Activated CD4-positive, alpha-beta T cell treated with anti-CD3 and anti-CD28 coated beads for 36 hours (primary cell): ENCODE results near the gene BBS7. TPM values are rescaled to one million over a fixed set of nuclear protein-coding genes. Genes with fewer than 3 reads are reported as not detected.
A peak's percentile ranks its signal among the peaks of the same experiment; 100 is the strongest.

Experiments used
- ATAC-seq: fragments of 200-7000 bp; cut with Tn5 transposase; one replicate; pipeline ENCODE4 v1.10.0; 2021; ENCODE audit warnings: mild to moderate bottlenecking, moderate library complexity
- CTCF ChIA-PET: fragments of 350-600 bp; sonication (Branson Sonifier 250); formaldehyde crosslinking; loops from one replicate; lab custom pipeline; 2021; ENCODE audit warnings: antibody characterized with exemption; lab: Charles Lee
- POLR2A ChIA-PET: fragments of 350-600 bp; sonication (Branson Sonifier 250); formaldehyde crosslinking; loops from one replicate; lab custom pipeline; 2021; ENCODE audit warnings: antibody characterized with exemption, inconsistent platforms; lab: Charles Lee
- DNase-seq: peaks from one replicate; pipeline ENCODE4 v3.0.0-alpha.2; 2020
- H3K27ac Mint-ChIP-seq: one replicate; pipeline ENCODE4 v1.8.0; 2021; ENCODE audit warnings: mixed read lengths
- H3K27me3 Mint-ChIP-seq: one replicate; pipeline ENCODE4 v1.8.0; 2021; ENCODE audit warnings: mixed read lengths
- H3K36me3 Mint-ChIP-seq: one replicate; pipeline ENCODE4 v1.8.0; 2021; ENCODE audit warnings: low read depth, mixed read lengths
- H3K4me1 Mint-ChIP-seq: one replicate; pipeline ENCODE4 v1.8.0; 2021; ENCODE audit warnings: mixed read lengths
- H3K4me3 Mint-ChIP-seq: one replicate; pipeline ENCODE4 v1.8.0; 2021; ENCODE audit warnings: mild to moderate bottlenecking, moderate library complexity, mixed read lengths
- H3K9me3 Mint-ChIP-seq: one replicate; pipeline ENCODE4 v1.8.0; 2021; ENCODE audit warnings: low read depth, mixed read lengths
- intact Hi-C, 2 experiments: fragments of 100-400 bp; cut with DNase I in 1 of 2; cut with micrococcal nuclease in 1 of 2; formaldehyde crosslinking; loops; one replicate each; pipeline versions ENCODE4 v1.14.2 to v1.15.1; 2022 to 2024; cut with DNase I, micrococcal nuclease
- total RNA-seq, 2 experiments: library from RNA; stranded (reverse); gene quantifications; one replicate each; pipeline ENCODE4 v1.2.3, GENCODE V29; 2021

Gene BBS7
- total RNA-seq = 10 to 100 TPM; 15.0 to 16.3 TPM

GRCh38 chr4:121869841-121870822 lies at the start of gene BBS7:
Gene BBS7, minus strand, starts transcription at chr4:121870474. Its CDS starts 161 bp downstream, at chr4:121870313.
- ChIA-PET POLR2A (no interaction called here), CTCF (interaction anchor here (0.6 to 2.5 kb wide), 8 partner anchors 29 to 1517 kb away, joined by 3 to 6 read pairs (median 4); no protein-coding TSS in a partner anchor)
- peak within 1 kb of the TSS; percentile 83 for H3K27ac Mint-ChIP-seq
- peaks cover 17% of the 10 kb centered on the region for H3K4me1 Mint-ChIP-seq
- DNase-seq (peak; percentile 98), ATAC-seq (peak; percentile 99)
- H3K4me3 Mint-ChIP-seq = peak within 1 kb of the TSS; percentile 91
- H3K36me3 Mint-ChIP-seq = peaks cover 18% of the 10 kb centered on the region
- no peaks in the 10 kb centered on the region for H3K9me3 Mint-ChIP-seq
- peaks cover 6% of the 10 kb centered on the region for H3K27me3 Mint-ChIP-seq
- intact Hi-C loops = loop anchor here (1.0 to 2.0 kb wide), 4 partner anchors 46 to 282 kb away; partner anchors contain the start of genes ANXA5 (in 1 of the 2), BLTP1 (in 1 of the 2) and EXOSC9 (in 1 of the 2)

DNA sequence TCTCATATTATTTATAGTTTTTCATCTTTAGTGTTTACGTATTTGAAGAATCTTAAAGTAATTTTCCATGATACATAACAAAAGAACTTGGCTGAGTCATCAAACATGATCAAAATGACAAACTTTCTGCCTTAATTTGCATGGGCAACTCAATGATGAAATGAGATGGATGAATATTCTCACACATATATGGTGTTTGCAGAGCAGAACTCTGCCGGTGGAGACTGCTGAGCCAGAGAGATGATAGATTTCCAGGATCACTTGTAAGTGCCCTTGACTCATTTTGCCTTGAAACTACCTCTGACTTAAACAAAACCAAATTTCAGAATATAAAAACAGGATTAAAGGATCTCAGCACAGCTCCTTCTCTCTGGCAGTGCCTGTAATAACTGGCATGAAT lies 43.4 kb upstream of the BBS7 start:
- peak; percentile 23 for DNase-seq
- Mint-ChIP-seq H3K4me3 (no peak overlapping the region), H3K9me3 (no peaks in the 10 kb centered on the region), H3K27ac (no peak overlapping the region), H3K36me3 (no peaks in the 10 kb centered on the region), H3K4me1 (peaks cover 7% of the 10 kb centered on the region), H3K27me3 (peaks cover 7% of the 10 kb centered on the region)
- intact Hi-C loops = no loop called here
- POLR2A ChIA-PET = no interaction called here
- CTCF ChIA-PET = interaction anchor here (0.8 to 5.3 kb wide), 2 partner anchors 13 to 25 kb away, joined by 3 to 29 read pairs; no protein-coding TSS in a partner anchor
- ATAC-seq = peak; percentile 86

GRCh38 chr4:121908346-121908745 lies 38.1 kb upstream of the BBS7 start:
- H3K36me3 Mint-ChIP-seq = no peaks in the 10 kb centered on the region
- ChIA-PET CTCF (no interaction called here), POLR2A (no interaction called here)
- no peak overlapping the region for H3K4me3 Mint-ChIP-seq
- ATAC-seq = no peak
- H3K4me1 Mint-ChIP-seq = peaks cover 2% of the 10 kb centered on the region
- intact Hi-C loops = no loop called here
- peaks cover 5% of the 10 kb centered on the region for H3K27me3 Mint-ChIP-seq
- DNase-seq = no peak
- H3K9me3 Mint-ChIP-seq = no peaks in the 10 kb centered on the region
- H3K27ac Mint-ChIP-seq = no peak overlapping the region

- intact Hi-C loops = loop anchor here (1.0 to 5.0 kb wide), 8 partner anchors 50 to 1012 kb away; no protein-coding TSS in a partner anchor
- ChIA-PET CTCF (interaction anchor here (0.5 to 3.3 kb wide), 62 partner anchors 9 to 1146 kb away, joined by 3 to 29 read pairs (median 4); partner anchors contain the start of genes BBS7 and CCNA2), POLR2A (no interaction called here)
- H3K27me3 Mint-ChIP-seq = peaks cover 5% of the 10 kb centered on the region
- no peaks in the 10 kb centered on the region for H3K36me3 Mint-ChIP-seq
- no peak overlapping the region for H3K27ac Mint-ChIP-seq
- ATAC-seq = peak; percentile 89
- H3K4me3 Mint-ChIP-seq = no peak overlapping the region
- H3K4me1 Mint-ChIP-seq = peaks cover 8% of the 10 kb centered on the region
- DNase-seq = peak; percentile 69
- no peaks in the 10 kb centered on the region for H3K9me3 Mint-ChIP-seq
Measured at GRCh38 chr4:121900132-121900983, 30.1 kb upstream of the BBS7 start.

DNA sequence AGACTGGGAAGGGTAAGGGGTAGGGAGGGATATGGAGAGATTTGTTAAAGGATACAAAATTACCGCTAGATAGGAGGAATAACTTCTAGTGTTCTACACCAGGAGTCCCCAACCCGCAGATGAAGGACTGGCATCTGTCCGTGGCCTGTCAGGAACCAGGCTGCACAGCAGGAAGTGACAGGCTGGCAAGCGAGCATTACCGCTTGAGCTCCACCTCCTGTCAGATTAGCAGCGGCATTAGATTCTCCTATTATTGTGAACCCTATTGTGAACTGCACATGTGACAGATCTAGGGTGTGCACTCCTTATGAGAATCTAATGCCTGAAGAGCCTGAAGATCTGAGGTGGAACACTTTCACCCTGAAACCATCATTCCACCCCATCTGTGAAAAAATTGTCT lies 27.9 kb upstream of the BBS7 start:
- DNase-seq (peak; percentile 35), ATAC-seq (peak; percentile 53)
- H3K27me3 Mint-ChIP-seq = peaks cover under 1% of the 10 kb centered on the region
- intact Hi-C loops = no loop called here
- CTCF ChIA-PET = interaction anchor here (0.5 to 1.3 kb wide), 3 partner anchors 9 to 230 kb away, joined by 3 to 4 read pairs (median 4); no protein-coding TSS in a partner anchor
- H3K9me3 Mint-ChIP-seq = no peaks in the 10 kb centered on the region
- H3K4me1 Mint-ChIP-seq = peaks cover 8% of the 10 kb centered on the region
- H3K4me3 Mint-ChIP-seq = no peak overlapping the region
- POLR2A ChIA-PET = no interaction called here
- no peaks in the 10 kb centered on the region for H3K36me3 Mint-ChIP-seq
- H3K27ac Mint-ChIP-seq = no peak overlapping the region

- no peak for DNase-seq
- Mint-ChIP-seq H3K4me3 (no peak overlapping the region), H3K36me3 (no peaks in the 10 kb centered on the region), H3K4me1 (peaks cover 2% of the 10 kb centered on the region), H3K9me3 (no peaks in the 10 kb centered on the region), H3K27ac (no peak overlapping the region), H3K27me3 (peaks cover 20% of the 10 kb centered on the region)
- no peak for ATAC-seq
- ChIA-PET POLR2A (no interaction called here), CTCF (no interaction called here)
- intact Hi-C loops = no loop called here
Measured at GRCh38 chr4:121888134-121888533, 17.9 kb upstream of the BBS7 start.

- no peak overlapping the region for H3K4me3 Mint-ChIP-seq
- no peaks in the 10 kb centered on the region for H3K36me3 Mint-ChIP-seq
- ATAC-seq (no peak), DNase-seq (no peak)
- ChIA-PET CTCF (interaction anchor here (0.8 to 1.4 kb wide), 3 partner anchors 9 to 44 kb away, joined by 3 read pairs; no protein-coding TSS in a partner anchor), POLR2A (no interaction called here)
- H3K9me3 Mint-ChIP-seq = no peaks in the 10 kb centered on the region
- no peak overlapping the region for H3K27ac Mint-ChIP-seq
- peaks cover 2% of the 10 kb centered on the region for H3K4me1 Mint-ChIP-seq
- H3K27me3 Mint-ChIP-seq = peaks cover 28% of the 10 kb centered on the region
- intact Hi-C loops = no loop called here
Measured at GRCh38 chr4:121885115-121885514, 14.8 kb upstream of the BBS7 start.

DNA sequence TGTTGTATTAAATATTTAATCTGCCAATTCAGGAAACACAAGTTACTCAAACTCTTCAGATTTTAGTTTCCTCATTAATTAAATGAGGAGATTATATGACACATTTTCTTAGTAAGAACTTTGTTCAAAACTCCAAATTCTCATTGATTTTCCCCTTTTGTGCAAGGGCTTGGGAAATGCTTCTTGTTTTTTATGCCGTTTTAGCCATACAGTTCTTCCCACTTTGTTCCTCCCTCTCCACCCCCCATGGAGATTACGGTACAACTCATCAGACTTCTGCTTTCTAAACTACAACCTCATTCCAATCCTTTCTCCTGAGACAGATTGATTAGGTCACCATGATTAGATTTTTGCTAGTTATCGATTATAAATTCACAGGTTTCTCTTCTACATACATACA lies 10.9 kb upstream of the BBS7 start:
- Mint-ChIP-seq H3K4me3 (no peak overlapping the region), H3K27me3 (peaks cover 29% of the 10 kb centered on the region), H3K4me1 (peaks cover 2% of the 10 kb centered on the region), H3K27ac (no peak overlapping the region), H3K36me3 (no peaks in the 10 kb centered on the region), H3K9me3 (no peaks in the 10 kb centered on the region)
- ATAC-seq (no peak), DNase-seq (no peak)
- ChIA-PET POLR2A (no interaction called here), CTCF (interaction anchor here (0.7 kb wide), 1 partner anchor 511 kb away, joined by 3 read pairs; no protein-coding TSS in a partner anchor)
- intact Hi-C loops = no loop called here

DNA sequence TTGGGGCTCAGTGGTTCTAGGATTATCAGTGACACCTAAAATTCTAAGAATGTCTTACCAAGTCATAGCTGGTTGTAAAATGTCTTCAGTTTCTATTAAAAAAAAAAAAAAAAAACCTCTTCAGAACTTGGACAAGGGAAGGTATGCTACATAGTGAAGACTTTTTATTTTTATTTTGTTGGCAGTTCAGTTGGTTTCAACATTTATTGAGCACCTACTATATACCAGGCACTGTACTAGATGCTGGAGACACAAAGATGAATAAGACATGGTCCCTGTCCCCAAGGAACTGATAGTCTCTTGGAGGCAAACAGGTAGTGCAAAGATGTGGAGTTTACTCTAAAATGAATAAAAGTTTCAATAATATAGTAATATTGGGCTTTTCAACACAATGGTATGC lies 8.9 kb upstream of the BBS7 start:
- Mint-ChIP-seq H3K4me3 (no peak overlapping the region), H3K27me3 (peaks cover 24% of the 10 kb centered on the region), H3K27ac (no peak overlapping the region), H3K36me3 (no peaks in the 10 kb centered on the region), H3K9me3 (no peaks in the 10 kb centered on the region), H3K4me1 (no peaks in the 10 kb centered on the region)
- CTCF ChIA-PET = interaction anchor here (2.1 kb wide), 1 partner anchor 21 kb away, joined by 15 read pairs; no protein-coding TSS in a partner anchor
- POLR2A ChIA-PET = no interaction called here
- intact Hi-C loops = no loop called here
- ATAC-seq (no peak), DNase-seq (no peak)

- Mint-ChIP-seq H3K36me3 (no peaks in the 10 kb centered on the region), H3K27ac (no peak overlapping the region), H3K27me3 (peaks cover 25% of the 10 kb centered on the region), H3K4me3 (no peak overlapping the region), H3K9me3 (no peaks in the 10 kb centered on the region), H3K4me1 (peaks cover 3% of the 10 kb centered on the region)
- ChIA-PET CTCF (interaction anchor here (2.1 kb wide), 1 partner anchor 23 kb away, joined by 15 read pairs; no protein-coding TSS in a partner anchor), POLR2A (no interaction called here)
- intact Hi-C loops = no loop called here
- DNase-seq = no peak
- no peak for ATAC-seq
Measured at GRCh38 chr4:121877041-121877773, 6.9 kb upstream of the BBS7 start.
